ENCODE measurements around the gene RBM20. TPM values are rescaled to one million over a fixed set of nuclear protein-coding genes. Genes with fewer than 3 reads are reported as not detected.

Gene RBM20
- total and polyA plus RNA-seq, 2 donors from 2014 or later = 0.88 to 2.1 TPM

- intact Hi-C loops (cut with DNase I) = no loop called here
- Histone ChIP-seq H3K9me3 (ENCODE audit: control insufficient read depth in 2 of 3, insufficient read depth in 1 of 3, low read length in 3 of 3) (no peaks in the 10 kb centered on the region), H3K27ac (ENCODE audit: low read depth in 2 of 2, low read length in 2 of 2) (no peak overlapping the region), H3K4me1 (ENCODE audit: control insufficient read depth in 2 of 3, insufficient read depth in 2 of 3, low read depth in 1 of 3, low read length in 3 of 3) (peaks cover 0 to 19% (median 4%) of the 10 kb centered on the region in 3 donors), H3K36me3 (ENCODE audit: control insufficient read depth in 2 of 3, insufficient read depth in 3 of 3, low read length in 3 of 3) (no peaks in the 10 kb centered on the region), H3K4me3 (ENCODE audit: low read length in 3 of 3) (no peak overlapping the region), H3K9ac (ENCODE audit: low read length in 3 of 3) (no peak overlapping the region), H3K27me3 (ENCODE audit: control insufficient read depth, insufficient read depth, low read length) (no peaks in the 10 kb centered on the region)
- no peak for TF ChIP-seq CTCF (IDR thresholded peaks at IDR 0.05; ENCODE audit: borderline replicate concordance, extremely low read depth, insufficient read depth)
- FAIRE-seq = no peak
- DNase-seq = peak in 4 of 5 donors; percentile 56 to 77 (median 70)
These were observed 145.7 kb downstream of the RBM20 start for GRCh38 chr10:110789604-110790433.

- TF ChIP-seq CTCF (IDR thresholded peaks at IDR 0.05; ENCODE audit: borderline replicate concordance, extremely low read depth, insufficient read depth) = no peak
These were observed 146.9 kb downstream of the RBM20 start for GRCh38 chr10:110790913-110791506.

GRCh38 chr10:110791541-110792073 is 147.5 kb downstream of the RBM20 start:
- FAIRE-seq = no peak

More at GRCh38 chr10:110790913-110791506, 146.9 kb downstream of the RBM20 start:
- H3K27ac ChIP-seq (ENCODE audit: low read depth in 2 of 2, low read length in 2 of 2) = no peak overlapping the region
- FAIRE-seq (no peak), DNase-seq (no peak)
- peaks cover 0 to 19% (median 2%) of the 10 kb centered on the region in 3 donors for H3K4me1 ChIP-seq (ENCODE audit: control insufficient read depth in 2 of 3, insufficient read depth in 2 of 3, low read depth in 1 of 3, low read length in 3 of 3)
- no peak overlapping the region for H3K9ac ChIP-seq (ENCODE audit: low read length in 3 of 3)
- no peaks in the 10 kb centered on the region for H3K36me3 ChIP-seq (ENCODE audit: control insufficient read depth in 2 of 3, insufficient read depth in 3 of 3, low read length in 3 of 3)
- H3K9me3 ChIP-seq (ENCODE audit: control insufficient read depth in 2 of 3, insufficient read depth in 1 of 3, low read length in 3 of 3) = no peaks in the 10 kb centered on the region
- H3K4me3 ChIP-seq (ENCODE audit: low read length in 3 of 3) = no peak overlapping the region
- no peaks in the 10 kb centered on the region for H3K27me3 ChIP-seq (ENCODE audit: control insufficient read depth, insufficient read depth, low read length)
- intact Hi-C loops (cut with DNase I) = no loop called here

More at GRCh38 chr10:110791541-110792073, 147.5 kb downstream of the RBM20 start:
- Histone ChIP-seq H3K4me1 (ENCODE audit: control insufficient read depth in 2 of 3, insufficient read depth in 2 of 3, low read depth in 1 of 3, low read length in 3 of 3) (peaks cover 0 to 19% (median 0%) of the 10 kb centered on the region in 3 donors), H3K36me3 (ENCODE audit: control insufficient read depth in 2 of 3, insufficient read depth in 3 of 3, low read length in 3 of 3) (no peaks in the 10 kb centered on the region), H3K27ac (ENCODE audit: low read depth in 2 of 2, low read length in 2 of 2) (no peak overlapping the region), H3K4me3 (ENCODE audit: low read length in 3 of 3) (no peak overlapping the region), H3K9ac (ENCODE audit: low read length in 3 of 3) (no peak overlapping the region), H3K27me3 (ENCODE audit: control insufficient read depth, insufficient read depth, low read length) (no peaks in the 10 kb centered on the region), H3K9me3 (ENCODE audit: control insufficient read depth in 2 of 3, insufficient read depth in 1 of 3, low read length in 3 of 3) (no peaks in the 10 kb centered on the region)
- DNase-seq = no peak
- no peak for TF ChIP-seq CTCF (IDR thresholded peaks at IDR 0.05; ENCODE audit: borderline replicate concordance, extremely low read depth, insufficient read depth)
- intact Hi-C loops (cut with DNase I) = no loop called here
